Stimulated activated CD4-positive, alpha-beta T cell treated with anti-CD3 and anti-CD28 coated beads, Interleukin-15, amount 100 ng/mL, for 24 hours (primary cell): Measurements from ENCODE around the gene CYP27C1.

Experiments
- DNase-seq: peaks from one replicate; pipeline ENCODE4 v3.0.0-alpha.2; 2020

Gene CYP27C1

DNA sequence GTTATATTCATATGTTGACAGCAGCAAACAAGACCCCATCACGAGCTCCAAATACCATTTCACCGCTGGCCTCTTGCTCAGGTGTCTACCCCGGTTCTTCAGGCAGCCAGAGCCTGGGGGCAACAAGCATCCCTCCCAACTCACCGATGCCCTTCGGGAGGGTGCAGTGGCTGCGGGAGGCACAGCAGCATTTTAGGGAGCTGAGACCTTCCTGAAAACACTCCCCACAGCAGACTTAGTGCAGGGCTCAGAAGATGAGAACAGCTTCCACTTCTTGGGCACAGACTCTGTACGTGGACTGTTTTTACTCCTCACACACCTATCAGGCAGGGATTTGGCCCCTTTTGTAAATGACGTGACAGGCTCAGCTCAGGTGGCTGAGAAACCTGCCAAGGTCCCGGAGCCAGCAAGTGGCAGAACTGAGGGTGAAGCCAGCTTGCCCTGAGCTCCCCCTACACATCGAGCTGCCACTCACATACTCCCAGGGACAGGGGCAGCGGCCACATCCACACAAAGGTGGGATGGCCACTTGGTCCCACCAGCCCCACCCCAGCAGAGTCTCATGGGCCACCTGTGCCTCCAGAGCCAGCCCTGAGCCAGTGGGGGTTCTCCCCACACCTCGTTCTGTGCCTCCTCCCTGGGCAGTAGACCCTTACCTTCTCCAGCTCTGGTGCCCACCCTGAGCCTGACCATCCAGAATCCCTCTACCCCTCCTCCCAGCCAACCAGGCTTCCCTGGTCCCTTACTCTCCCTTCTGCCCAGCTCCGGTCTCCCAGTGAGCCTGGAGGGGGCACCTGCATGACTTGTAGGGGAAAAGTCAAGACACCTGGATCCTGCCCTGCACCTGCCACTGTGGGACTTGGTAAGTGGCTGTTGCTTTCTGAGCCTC lies 28.5 kb downstream of the CYP27C1 start:
- no peak for DNase-seq

DNA sequence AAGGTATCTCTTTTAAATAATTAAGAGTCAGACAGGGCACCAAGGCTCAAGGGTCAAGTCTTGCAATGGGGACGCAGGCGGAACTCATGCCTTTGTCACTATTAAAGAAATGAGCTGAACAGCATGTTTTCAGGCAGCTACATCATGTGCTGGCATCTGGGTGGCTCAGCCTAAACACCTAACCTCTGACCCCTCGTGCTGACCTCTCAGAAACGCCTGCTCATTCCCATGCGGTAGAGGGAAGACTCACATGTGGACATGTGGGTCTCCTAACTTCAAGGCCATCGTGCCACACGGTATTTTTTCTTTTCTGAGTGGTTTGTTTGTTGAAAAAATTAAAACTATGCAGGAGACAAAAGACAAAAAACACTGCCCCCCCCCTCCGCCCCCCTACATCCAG lies 31.3 kb downstream of the CYP27C1 start:
- DNase-seq: no peak

DNA sequence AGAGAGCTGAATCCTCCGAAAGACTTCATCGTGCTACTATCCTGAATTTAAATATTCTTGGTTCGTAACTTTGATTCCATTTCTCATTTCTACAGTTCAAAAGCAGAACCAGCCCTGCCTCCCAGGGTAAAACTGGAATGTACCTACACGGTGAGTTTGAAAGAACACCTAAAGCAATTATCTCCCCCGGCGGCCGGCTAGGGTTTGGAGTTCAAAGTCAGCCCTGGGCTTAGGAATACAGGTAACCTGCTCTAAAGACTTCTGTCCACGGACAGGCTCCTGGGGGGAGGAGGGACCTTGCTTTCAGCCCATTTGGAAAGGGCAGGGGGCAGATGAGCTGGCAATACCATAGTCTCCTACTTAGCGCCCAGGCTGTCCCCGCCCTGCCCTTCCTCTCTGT lies 32.3 kb downstream of the CYP27C1 start:
- no peak for DNase-seq

DNA sequence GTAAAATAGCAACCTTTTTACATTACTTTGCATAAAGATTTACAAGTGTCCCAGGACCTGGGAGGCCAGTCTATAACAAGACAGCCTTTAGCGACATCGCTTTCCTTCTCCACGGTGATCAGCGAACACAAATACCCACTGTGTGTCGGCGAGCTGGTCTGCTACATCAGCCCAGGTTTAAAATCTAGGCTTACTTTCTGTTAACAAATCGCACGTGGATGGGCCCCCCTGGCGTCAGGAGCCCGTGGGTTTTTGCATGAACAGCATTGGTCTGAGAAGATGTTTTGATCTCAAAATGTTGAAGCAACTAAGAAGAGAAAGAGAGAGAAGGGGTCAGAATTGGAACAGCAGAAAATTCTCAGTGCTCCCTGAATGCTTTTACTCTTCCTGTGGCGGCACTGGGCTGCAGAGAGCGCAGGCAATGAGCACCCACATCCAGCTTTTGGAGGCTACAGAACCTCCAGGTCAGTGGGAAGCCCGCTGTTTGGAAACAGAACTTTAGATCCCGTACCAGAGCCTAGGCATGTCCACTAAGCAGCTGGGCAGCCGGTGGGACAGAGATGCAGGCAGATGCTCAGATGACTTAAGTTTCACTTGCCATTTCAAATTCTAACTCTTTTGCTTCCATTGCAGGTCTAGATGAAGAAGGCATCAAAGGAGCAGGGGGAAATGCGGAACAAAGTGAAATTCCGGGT lies 32.9 kb downstream of the CYP27C1 start:
- no peak for DNase-seq

DNA sequence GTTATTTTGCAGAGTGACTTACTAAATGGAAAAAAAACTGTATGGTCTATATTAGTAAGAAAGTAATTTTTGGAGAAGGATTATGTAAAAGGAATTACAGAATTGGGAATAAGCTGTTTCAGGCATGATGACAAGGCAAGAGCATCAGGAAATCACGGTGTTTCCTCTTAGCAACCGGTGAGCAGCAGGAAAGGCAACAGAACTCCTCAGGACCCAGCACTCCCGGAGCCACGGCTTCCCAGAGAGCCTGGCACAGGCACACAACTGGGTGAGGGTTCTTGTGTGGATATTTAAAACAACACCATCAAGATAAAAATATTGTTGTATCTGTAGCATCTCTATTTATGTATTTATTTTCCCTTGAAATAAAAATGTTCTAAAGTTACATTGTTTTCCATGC lies 34.4 kb downstream of the CYP27C1 start:
- no peak for DNase-seq

- peak; percentile 37 for DNase-seq
These were observed 35.0 kb downstream of the CYP27C1 start for GRCh38 chr2:127185093-127185492.

DNA sequence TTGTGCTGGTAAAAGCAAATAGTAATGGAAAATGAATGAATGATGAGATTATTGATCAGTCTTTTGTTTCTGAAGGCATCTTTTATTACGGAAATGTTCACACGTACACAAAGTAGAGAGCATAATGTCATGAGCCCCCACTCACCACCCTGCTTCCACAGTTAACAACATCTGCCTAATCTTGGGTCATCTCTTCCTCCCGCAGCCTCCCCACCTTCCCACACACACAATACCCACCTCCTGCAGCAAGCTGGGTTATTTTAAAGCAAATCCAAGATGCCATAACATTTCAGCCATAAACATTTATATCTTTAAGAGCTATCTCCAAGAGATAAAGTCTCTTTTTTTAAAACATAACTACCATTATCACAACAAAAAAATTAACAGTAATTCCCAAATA lies 36.3 kb downstream of the CYP27C1 start:
- DNase-seq: no peak

- no peak for DNase-seq
These were observed 37.3 kb downstream of the CYP27C1 start for GRCh38 chr2:127182626-127183458.

GRCh38 chr2:127181851-127182250 lies 38.2 kb downstream of the CYP27C1 start:
- DNase-seq: no peak

DNA sequence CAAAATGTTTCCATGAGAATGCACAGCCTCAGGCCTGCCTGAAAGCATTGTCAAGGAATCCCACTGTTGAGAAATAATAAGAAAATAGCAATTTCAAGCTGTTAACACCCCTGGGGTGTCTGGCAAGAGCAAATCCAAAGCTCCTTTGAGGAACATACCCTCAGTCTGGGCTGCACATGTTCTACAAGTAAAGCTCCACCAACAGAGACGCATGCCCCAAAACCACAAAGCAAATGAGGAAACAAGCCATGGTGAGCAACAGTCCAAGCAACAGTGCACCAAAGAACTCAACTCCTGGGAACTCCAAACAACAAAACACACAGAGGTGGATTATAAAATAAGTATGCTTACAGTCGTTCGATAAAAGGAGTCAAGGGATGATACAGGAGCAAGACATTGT lies 40.3 kb downstream of the CYP27C1 start:
- no peak for DNase-seq

DNA sequence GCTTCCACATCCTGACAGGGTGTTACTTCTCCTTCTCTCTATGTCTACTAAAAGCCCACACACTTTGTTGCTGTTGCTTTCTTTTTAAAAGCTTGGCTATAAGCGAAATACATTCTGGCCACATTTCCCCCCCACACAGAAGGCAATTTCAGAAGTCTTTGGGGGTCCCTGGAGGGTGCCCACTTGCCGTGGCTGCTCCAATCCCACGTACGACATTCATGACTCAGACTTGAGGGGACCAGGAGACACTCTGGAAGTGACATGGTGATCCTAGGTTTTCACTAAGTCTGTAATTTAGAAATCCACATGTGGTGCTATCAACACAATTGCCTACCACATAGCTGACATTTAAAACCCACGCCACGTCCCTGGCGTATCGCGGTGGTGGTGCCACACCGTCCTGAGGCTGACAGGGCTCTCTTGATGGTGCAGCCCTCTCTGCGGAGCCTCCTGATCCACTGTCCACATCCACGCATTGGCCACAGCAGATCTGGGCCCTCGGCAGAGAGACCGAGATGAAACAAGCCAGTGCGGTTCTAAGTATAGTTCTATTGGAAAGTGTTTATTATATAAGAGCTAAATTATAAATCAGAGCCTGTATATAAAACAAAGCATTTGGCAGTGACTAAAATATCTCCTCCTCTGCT lies 42.4 kb downstream of the CYP27C1 start:
- DNase-seq: no peak

GRCh38 chr2:127176371-127177311 lies 43.5 kb downstream of the CYP27C1 start:
- no peak for DNase-seq

DNA sequence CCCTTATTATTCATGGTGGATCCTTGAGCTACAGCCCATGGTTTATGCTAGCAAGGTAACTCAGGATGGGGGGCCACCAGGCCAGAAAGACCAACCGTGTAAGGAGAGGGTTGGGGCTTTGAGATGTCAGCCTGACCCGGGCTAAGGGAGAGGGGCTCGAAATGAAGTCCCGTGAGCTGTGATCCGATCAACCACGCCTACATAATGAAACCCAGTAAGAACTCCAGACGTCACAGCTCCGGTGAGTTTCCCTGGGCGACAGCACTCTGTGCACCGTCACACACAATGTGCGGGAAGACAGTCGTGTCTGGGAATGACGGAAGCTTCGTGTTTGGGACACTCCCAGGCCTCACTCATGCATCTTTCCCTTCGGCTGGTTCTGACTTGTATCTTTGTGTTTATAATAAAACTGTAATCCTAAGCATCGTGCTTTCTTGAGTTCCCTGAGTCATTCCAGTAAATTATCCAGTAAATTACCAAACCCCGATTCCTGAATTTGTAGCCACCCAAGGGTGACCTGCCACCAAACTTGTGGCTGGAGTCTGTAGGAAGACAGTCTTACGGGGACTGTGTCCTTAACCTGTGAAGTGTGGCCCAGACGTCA lies 44.2 kb downstream of the CYP27C1 start:
- no peak for DNase-seq

- no peak for DNase-seq
These were observed 44.9 kb downstream of the CYP27C1 start for GRCh38 chr2:127175041-127175721.

DNA sequence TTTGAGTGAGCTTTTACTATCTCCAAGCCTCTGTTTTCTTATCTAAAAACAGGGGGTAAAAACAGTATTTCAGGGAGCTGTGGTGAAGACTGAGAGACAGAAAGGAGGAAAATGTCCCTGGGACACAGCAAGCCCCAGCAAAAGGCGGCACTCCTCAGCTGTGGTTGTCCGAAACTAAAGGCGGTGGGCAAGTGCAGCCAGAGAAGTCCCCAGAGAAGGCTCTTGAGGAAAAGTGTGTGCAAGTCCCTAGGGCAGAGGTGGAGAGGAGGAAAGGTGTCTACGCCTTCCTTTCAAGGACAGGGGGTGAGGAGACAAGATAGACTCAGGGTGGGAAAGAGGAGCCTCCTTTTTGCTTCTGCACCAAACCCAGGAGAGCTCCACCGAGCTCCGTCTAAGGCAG lies 45.5 kb downstream of the CYP27C1 start:
- no peak for DNase-seq

GRCh38 chr2:127174136-127174535 lies 46.0 kb downstream of the CYP27C1 start:
- DNase-seq: no peak

- DNase-seq: no peak
These were observed 47.0 kb downstream of the CYP27C1 start for GRCh38 chr2:127173057-127173456.

GRCh38 chr2:127172306-127172705 lies 47.8 kb downstream of the CYP27C1 start:
- no peak for DNase-seq

GRCh38 chr2:127170452-127171197 lies 49.5 kb downstream of the CYP27C1 start:
- DNase-seq: no peak

DNA sequence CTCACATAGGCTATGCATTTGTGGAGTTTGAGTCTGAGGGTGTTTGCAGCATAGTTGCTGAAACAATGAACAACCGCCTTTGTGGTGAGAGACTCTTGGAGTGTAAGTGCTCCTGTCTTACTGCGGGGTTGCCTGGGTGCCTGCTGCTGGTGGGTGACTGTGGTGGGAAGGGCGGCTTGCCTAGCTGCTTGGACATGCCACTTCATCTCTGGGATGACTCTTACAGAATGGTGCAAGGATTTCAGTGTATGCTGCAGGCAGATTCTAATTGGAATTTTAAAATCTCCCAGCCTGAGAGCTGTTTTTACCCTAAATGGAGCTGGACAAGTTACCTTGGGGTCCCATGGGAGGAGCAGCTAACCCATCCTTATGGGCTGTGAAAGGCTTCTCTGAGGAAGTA lies 50.1 kb downstream of the CYP27C1 start:
- no peak for DNase-seq
